Ovary (tissue), 3 donors: ENCODE data around the gene KCNJ6.

Source experiments
- CTCF ChIP-seq, 3 donors: fragments of 450-650 bp in 2 of 3; fragments of 200-600 bp in 1 of 3; IDR thresholded peaks; one replicate each; pipeline versions ENCODE4 v1.5.1 to v1.8.0; 2016 to 2022; ENCODE audit warnings: antibody characterized with exemption in 3 of 3, mild to moderate bottlenecking in 1 of 3
- EP300 ChIP-seq: sonication (generic); formaldehyde crosslinking; IDR thresholded peaks from one replicate; pipeline ENCODE4 v1.6.1; 2017; ENCODE audit warnings: antibody characterized with exemption
- donor health status: DM: no; HTN: no; CAD: no.

- TF ChIP-seq CTCF (IDR thresholded peaks at IDR 0.05) = no peak
- TF ChIP-seq EP300 = no peak
Observed at GRCh38 chr21:37753122-37753599, 163.1 kb downstream of the KCNJ6 start.
